NCI-H2171 treated with DMSO at 0.1 percent for 48 hours (cell line): ENCODE data around the gene TRIO.

Experiments
- DNase-seq: peaks from one replicate; lab custom pipeline; 2025; lab: John Stamatoyannopoulos, UW

TRIO gene

DNA sequence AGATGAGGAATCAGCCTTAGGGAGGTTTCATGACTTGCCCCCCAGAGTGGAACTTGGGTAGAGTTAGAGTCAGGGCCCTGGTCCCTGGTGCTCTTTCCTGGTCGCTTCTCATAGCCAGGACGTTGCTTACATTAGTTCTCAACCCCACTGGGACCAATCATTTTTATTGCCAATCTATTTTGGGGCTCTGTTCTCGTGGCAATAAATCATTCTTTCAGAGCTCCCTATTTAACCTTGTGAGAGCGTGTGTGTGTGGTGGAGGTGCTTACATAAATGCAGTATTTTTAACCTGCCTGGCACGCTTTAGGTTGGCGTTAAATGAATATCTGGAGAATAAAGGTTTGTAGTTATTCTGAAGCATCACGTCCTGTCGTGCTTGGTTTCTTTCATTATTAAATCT is 4.1 kb downstream of the TRIO start:
- peak; percentile 58 for DNase-seq

DNA sequence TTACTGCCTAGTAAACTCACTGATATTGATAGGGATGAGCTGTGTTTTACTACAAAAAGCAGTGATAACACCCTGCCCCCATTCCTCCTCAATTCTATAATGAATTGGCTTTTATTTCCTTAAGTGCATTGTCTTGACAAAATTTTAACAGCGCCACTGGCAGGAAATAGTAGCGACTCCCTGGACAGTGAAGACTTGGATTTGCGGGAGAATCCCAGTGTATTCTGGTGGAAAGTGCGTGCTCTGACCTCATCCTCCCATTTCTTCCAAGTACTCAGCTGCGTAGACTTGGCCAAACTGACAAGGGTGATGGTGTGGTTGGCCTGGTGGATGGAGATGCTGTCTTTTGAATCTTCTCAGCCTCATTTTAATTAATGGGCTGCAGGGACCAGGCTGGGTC is 5.3 kb downstream of the TRIO start:
- no peak for DNase-seq

DNA sequence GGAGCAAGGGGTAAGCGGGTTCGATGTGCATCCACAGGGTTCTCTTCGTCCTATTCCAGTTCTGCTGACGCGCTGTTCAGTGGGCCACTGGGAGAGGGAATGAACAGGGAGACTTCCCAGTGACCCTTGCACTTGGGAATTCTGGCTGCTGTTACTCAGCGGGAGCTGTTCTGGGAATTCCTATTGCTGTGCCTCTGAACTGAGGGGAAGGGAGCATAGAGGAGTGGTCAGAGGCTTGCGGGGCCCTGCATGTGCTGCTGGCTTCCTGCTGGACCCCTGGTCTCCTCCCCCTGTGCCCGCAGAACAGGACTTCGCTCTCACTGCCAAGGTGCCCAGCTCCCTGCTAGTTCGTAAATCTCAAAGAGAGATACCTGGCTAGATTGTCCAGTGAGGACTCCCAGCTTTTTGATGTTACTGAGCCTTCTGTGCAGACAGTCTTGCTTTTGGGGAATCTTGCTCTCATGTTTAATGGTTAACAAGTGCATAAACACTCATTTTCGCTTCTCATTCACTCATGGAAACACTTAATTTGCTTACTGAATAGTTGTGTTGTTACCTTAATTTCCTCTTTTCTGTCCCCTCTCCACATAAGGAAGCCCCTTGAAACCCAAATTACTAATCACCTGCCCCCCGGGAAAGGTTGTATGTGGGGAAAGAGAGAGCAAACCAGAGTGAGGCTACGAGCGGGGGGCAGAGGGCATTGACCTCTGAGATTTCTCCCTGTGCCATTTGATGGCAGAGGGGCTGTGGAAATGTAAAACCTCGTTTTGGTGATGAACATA is 5.9 kb downstream of the TRIO start:
- DNase-seq: no peak

DNA sequence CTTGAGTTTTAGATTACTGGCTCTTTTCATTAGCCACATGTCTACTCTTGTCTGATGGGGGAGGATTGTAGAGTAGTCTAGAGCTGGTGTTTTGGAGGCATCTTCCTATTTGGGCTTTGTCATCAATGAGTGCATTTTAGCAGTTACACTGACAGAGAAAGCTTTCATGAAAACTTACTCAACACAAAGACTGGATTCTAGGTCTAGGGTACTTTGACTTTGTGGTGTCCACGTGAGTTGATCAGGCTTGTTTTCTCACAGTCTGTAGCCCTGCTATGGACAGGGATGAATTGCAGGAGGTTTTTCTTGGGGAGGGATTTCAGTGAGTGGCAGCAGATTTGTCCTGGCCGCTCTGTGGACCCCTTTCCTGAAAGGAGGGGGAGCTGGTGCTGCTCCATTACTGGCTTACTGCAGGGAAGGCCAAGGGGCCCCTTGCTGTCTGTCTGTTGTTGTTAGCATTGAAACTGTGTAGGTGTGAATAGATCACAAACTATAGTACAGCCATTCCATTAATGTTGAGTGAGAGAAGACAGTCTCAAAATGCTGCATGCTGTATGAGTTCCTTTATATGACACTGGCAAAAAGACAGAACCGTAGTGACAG is 6.6 kb downstream of the TRIO start:
- peak; percentile 57 for DNase-seq

DNA sequence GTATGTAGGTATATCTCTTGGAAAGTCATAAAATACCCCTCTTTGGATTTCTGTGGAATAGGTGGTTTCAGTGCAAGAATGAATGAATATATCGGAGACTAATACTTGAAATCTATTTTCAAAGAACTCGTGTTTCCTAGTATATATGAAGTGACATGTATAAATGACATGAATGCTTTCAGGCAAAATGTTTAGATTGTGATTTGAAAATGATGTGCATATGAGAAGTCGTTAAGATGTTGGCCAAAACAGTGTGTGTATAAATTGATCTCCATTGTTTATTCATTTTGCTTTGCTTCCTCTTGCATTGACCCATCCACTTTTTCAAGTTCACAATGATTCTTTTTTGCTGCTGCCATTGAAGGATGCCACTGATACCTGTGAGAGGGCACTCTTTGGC is 8.3 kb downstream of the TRIO start:
- no peak for DNase-seq

DNA sequence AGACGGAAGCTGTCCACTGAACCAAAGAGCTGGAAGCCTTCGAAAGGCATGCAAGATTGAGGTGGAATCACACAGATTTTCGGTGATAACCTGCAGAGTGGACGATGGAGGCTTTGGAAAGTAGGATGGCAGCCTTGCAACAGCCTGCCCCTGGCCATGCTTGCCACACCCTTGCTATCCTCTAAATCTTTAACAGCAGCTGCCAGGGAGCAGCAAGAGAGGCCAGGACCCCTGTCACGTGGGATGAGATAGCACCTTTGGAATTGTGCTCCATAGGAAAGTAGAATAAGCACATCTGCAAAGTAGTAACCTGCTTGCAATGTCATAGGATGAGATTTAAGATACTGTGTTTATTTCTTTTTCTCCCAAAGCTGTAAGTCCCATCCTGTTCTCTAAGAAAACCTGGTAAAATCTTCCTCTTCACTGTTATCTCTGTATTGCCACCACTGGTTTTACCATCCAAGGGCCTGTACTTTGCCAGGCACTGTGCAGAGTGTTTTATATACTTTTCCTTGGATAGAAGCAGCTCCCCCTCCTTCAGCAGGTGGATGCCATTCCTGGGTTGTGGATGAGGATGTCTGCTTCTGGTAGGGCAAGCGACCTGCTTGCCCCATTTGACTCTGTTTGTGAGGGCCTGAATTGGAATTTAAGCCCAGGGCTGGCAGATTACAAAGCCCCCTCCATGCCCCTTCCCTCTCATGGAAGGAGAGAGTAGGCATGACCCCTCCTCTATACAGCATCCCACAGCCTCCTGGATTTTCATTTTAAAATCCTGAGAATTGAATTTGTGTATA is 10.1 kb downstream of the TRIO start:
- peak; percentile 20 for DNase-seq

DNA sequence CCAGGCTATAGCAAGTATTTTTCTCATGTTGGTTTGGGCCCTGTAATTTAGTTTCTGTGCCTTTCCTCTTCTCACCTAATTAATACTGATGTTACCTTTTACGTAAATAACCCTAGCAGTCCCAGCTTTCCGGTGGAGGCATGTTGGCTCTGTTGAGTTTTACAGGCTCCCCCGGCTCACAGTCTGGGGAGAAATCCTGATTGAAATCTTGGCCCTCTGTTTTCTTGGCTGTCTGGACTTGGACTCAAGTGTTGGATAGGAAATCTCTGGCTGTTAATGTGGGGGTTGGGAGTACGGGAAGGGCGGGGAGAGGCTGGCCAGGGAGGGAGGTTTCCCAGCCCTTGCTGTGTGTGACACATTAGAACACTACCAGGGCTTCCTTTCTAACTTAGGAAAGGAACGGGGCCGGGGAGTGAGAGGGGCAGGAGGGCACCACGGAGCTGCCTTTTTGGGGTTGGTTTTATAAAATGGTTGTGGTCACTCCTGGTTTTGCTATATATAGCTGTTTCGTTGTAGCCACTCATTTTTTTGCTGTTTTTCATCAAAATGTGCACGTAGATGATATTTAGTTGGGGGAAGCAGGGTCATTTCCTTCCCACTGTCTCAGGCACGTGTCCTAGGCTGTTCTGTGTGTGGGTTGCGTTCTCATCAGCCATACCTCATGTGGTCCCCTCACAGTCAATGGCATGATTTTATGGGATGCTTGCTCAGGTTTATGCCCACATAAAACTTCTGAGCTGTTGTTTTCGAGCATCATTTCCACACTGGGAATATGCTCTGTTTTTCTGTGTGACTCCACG is 11.0 kb downstream of the TRIO start:
- no peak for DNase-seq

DNA sequence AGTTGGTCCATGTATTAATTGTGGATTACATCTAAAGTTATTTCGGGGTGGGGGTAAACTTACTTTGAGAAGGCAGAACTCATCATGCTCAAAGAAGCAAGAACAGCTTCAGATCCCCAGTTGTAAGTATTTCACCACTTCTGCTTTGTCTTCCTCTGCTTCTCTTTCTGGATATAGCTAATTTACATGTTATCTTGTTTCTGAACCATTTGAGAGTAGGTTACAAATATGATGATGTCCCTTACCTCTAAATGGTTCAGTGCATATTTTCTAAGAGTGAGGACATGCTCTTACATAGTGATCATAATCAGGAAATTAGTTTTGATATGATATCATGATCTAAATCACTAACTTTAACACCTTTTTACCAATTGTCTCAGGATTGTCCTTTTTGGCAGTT is 11.9 kb downstream of the TRIO start:
- no peak for DNase-seq

DNA sequence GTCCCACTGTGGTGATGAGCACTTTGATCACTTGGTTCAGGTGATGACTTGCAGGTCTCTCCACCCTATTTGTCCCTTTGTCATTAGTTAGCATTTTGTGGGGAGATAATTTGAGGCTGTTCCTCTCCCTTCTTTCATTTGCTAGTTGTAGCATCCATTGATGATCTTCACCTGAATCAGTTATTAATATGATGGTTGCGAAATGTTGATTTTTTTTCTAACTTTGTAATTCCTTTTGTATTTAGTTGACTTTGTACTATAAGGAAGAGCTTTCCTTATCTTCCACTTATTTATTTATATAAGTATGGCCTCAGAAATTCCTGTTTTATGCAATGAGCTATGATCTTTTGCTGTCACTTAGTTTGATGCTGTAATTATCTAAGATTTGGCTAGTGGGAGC is 12.6 kb downstream of the TRIO start:
- no peak for DNase-seq

DNA sequence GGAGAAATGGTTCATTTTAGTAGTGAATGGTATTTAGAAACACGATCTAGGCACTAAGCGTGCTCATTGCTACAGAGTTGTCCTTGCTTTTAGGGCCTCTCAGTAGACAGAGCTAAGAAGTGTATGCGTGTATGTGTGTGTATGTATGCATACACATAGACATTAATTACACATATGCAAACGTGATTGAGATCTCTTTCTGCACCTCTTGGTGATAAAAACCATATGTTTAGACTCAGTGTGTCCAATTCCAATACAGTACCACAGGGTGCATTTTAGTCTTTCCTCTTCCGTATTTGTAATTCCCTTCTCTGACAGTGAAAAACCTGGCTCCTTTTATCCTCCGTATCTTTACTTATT is 13.1 kb downstream of the TRIO start:
- DNase-seq: no peak

DNA sequence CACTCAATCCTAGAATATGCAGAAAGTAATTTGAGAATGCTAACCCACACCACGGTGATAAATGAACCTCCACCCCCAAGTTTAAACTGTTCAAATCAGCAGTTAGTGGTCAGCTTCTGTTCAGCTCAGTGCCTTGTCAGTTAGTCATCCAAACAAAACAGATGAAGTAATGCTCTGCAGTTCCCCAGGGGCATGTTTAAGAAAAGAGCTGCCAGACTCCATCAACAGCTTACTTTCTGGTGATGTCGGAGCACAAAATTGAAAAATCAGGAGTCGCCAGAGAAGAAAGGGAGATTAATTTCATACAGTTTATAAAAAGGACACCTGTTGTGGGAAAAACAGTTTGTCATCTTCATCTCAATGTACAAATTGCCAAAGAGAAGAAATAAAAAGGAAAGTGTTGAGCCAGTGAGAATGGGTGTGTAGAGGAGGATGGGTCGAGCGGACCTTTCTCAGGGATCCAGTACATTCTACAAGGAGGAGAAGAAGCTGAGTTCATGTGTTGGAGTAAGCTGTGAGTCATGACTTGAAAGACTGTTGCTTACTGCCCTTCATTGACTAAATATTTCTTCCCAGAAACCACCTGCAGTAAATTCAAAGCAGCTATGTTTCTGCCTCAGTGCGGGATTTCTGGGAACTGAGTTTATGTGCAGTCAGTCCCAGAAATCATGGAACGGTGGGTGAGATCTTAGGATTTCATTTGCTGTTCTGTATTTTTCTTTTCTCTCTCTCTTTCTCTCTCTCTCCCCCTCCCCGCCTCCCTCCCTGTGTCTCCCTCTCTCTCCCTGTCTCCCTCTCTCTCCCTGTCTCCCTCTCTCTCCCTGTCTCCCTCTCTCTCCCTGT is 13.7 kb downstream of the TRIO start:
- DNase-seq: peak; percentile 95

DNA sequence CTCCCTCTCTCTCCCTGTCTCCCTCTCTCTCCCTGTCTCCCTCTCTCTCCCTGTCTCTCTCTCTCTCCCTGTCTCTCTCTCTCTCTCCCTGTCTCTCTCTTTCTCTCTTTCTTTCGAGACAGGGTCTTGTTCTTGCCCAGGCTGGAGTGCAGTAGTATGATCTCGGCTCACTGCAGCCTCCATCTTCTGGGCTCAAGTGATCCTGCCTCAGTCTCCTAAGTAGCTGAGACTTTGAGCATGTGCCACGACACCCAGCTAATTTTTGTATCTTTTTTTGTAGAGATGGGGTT is 14.3 kb downstream of the TRIO start:
- no peak for DNase-seq

DNA sequence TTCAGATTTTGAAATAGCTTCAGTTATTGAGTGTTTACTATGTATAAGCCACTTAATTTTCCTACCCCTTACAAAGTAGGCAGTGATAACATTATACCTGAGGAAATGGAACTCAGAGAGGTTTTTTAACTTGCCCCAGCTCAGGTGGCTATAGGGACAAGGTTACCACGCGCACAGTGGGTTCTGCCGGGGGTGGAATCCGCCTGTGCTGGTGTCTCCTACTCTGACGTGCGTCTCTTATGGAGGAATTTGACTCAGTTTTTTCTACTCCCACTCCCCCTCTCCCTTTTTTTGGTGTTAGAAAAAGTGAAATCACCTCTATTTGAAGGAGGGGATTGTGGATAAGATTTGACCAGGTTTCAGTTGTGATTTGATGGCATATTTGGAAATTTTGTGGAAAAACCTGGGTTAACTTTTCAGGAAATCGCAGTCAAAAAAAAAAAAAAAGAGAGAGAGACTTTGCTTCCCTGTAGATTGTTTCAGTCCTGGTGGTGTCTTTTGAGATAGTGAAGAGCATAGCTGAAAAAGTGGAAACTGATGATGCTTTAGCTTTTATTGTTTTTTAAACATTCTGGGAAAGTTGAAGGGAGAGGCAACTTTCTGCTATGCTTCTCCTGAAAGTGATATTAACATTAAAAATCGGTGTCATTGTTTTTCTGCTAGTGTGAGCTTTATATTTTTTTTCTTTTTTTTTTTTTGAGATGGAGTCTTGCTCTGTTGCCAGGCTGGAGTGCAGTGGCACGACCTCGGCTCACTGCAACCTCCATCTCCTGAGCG is 15.9 kb downstream of the TRIO start:
- no peak for DNase-seq

DNA sequence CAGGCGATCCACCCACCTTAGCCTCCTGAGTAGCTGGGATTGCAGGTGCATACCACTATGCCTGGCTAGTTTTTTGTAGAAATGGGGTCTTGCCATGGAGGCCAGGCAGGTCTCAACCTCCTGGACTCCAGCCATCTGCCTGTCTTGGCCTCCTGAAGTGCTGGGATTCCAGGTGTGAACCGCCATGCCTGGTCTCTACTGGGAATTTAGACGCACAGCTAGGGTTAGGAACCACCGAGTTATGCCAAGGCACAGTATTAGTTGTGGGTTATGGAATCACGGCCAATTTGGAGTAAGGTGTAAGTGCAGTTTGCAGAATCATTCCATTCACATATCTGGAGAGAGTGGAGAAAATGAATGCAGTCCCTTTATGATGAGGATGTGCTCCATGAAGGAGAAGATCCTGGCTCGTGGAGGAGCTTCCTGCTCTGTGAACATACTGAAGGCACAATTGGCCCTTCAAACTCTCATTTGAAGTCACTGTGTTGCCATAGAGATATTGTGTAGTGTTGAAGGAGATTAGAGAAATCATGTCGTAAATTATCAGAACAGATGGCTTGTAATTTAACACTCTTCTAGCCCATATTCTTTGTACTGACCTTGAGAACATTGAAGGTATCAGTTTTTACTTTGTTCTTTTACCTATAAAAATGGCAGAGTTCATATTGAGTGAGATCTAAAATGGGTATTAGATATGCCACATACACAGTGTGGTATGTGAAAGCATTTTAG is 18.8 kb downstream of the TRIO start:
- peak; percentile 99 for DNase-seq

DNA sequence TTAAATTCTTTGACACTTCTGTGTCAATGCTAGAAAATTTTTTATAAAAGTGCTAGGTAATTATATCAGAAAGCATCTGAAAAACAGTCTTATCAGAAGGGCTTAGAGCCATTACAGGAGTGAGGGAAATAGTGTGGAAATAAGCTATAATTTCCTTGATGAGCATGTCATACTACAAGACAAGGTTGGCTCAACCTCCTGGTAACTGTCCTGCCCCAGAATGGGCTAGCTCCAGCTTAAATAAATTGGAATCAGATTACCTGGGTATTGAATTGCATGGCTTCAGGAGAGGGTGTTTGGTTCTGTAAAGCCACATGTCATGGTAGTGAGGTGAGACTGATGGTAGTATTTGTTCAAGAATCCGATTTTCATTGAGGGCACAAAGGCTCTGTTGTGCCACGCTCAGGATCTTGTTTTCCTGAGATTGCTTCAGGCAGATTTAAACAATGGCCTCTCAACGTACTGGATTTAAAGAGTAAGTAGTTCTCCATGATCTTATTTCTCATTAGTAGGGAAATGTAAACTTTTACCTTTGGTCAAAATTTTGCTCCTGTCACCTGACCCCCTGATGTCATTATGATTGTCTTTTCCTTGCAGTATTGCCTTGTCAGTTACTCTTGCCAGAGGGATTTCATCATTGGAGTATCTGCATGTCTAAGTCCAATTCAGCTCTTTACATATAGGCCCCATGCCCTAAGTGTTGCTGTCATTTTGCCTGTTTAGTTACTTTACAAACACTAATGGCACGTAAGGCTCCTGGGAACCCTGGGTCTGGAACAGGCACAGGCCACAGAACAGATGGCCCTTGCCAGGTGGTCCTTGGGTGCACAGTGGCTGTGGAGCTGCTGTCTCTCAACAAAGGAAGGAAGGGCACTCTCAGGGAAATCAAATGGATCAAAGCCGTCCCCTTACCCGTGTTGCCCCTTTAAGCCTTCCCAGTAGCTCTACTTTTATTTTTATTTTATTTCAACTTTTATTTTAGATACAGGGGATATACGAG is 21.3 kb downstream of the TRIO start:
- peak; percentile 85 for DNase-seq

DNA sequence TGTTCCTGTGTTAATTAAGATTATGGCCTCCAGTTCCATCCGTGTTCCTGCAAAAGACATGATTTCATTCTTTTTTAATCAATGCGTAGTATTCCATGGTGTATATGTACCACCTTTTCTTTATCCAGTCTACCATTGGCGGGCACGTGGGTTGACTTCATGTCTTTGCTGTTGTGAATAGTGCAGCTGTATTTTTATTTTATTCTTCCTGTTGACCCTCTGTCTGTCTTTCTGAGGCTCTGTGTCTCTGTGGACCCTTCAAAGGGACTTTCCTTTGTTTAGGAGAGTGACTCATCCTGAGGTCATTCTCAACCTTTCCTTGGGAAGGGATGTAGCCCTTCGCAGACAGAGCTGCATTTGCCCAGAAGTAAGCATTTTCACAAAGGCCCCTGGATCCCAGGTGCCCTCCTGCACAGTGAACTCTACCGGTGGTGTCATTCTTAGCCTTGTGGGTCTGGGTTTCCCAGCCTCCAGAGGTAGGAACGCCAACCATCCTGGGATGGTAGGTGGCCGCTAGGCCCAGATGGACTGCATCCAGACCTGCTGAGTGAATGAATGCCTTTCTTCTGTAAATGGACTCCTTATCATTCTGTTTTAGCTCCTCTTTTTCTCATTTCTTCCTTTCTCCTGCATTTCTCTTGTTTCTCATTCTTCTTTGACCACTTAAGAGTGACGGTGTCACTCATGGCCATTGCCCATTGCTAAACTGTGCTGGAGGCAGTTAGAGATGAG is 22.4 kb downstream of the TRIO start:
- DNase-seq: no peak

DNA sequence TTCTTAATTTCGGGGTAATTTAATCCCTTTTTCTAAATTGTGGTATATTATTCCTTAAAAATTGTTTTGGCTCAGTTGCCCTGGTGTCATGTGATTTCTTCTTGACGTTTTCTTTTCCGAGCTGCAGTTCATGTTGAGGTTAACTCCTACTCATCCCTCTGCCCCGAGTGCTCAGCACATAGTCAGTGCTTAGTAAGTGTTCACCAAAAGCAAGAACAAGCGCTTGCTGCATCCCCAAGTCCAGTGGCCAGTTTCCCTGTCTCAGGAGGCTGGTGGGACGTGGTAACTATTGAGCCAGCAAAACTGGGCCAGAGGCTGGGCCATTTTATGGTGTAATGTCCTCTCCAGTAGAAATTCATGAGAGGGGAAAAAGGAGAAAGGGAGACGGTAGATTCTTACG is 23.3 kb downstream of the TRIO start:
- no peak for DNase-seq

DNA sequence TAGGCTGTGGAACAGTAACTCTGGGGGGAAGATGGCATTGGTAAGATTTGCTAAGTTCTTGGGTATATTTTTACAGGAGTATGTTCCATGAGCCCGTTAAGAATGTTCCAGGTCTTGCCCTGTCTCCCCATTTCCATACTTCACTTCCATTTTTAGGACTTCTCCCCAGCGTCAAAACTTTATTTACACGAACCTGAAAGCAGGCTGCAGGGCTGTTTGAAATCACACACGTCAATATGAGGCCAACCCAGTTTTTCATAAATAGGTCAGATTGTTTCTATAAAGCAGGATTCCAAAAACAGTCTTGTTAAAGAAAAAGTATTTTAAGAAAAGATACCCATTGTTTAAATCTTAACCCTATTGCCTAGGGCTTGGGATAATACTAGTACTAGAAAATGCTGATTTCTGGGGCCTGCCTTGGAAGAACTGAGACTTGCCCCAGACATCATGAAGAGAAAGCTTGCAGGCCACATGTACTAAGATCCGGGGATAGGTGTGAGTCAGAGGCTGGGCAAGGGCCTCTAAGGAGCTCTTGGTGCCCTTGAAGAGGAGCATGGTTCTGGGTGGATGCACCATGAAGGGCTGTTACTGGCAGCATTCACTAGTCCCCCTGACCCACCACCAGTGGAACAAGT is 24.2 kb downstream of the TRIO start:
- no peak for DNase-seq
